ENCODE measurements around the gene FMNL2.
A peak's percentile ranks its signal among the peaks of the same experiment; 100 is the strongest.

FMNL2 gene

DNA sequence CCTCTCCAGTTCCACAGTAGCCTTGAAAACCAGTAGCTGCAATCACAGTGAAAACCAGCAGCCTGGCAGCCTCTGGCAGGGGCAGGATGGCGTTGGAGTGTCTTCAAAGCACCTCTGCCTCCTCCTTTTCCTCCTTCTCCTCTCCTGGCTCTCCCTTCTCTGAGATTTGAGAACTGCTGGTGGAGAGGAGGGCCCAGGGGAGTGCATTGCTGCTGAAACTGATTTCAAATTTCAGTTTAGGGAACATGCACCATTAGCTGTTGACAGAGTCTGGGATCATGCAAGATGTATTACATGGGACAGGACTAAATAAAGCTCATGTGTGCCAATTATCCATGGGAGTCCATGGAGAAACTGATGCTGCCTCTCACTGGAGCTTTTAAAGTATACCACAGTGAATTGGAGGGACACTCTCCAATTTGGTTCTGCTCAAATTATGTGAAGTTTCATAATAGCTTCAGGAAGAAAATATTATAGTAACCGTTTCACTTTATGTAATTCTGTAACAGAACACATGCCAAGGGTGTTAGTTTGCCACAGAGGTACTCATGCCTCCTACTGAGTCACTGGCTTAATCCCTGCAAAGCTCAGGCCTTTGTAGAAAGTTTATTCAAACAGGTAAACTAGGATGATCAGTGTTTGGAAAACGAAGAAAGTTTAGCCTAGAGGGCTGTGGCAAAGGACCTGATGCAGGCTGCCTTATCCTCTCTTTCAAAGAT, 236.2 kb downstream of the FMNL2 start:
- no peak for DNase-seq (ENCODE audit: insufficient read length)
- TF ChIP-seq POLR2AphosphoS5 (IDR thresholded peaks at IDR 0.05; ENCODE audit: low read depth, low read length) = no peak
- TF ChIP-seq POLR2A (IDR thresholded peaks at IDR 0.05; ENCODE audit: low read depth, low read length) = no peak
- no peak for TF ChIP-seq TAF1 (IDR thresholded peaks at IDR 0.05; ENCODE audit: borderline replicate concordance, low read depth, low read length)
- FAIRE-seq = no peak

DNA sequence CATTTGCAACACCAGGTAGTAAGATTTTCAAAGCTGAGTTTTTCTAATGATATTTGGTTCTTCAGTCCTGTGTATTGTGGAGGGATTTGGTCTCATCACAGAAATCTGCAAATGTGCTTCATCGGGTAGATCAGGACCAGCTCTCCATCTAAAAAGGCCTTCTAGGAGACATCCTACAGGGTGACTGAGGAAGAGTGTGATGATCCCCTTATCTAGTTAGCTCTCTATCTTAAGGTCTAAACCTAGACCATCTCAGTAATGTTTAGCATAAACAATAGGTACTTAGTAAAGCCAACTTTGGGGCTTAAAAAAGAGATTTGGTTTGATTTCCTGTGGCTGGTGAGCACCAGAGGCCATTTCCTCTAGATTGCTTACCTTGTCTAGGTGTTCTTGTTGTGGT, 237.1 kb downstream of the FMNL2 start:
- TF ChIP-seq POLR2A (IDR thresholded peaks at IDR 0.05; ENCODE audit: low read depth, low read length) = no peak
- TF ChIP-seq POLR2AphosphoS5 (IDR thresholded peaks at IDR 0.05; ENCODE audit: low read depth, low read length) = no peak
- TF ChIP-seq TAF1 (IDR thresholded peaks at IDR 0.05; ENCODE audit: borderline replicate concordance, low read depth, low read length) = no peak
- FAIRE-seq (no peak), DNase-seq (ENCODE audit: insufficient read length) (no peak)

DNA sequence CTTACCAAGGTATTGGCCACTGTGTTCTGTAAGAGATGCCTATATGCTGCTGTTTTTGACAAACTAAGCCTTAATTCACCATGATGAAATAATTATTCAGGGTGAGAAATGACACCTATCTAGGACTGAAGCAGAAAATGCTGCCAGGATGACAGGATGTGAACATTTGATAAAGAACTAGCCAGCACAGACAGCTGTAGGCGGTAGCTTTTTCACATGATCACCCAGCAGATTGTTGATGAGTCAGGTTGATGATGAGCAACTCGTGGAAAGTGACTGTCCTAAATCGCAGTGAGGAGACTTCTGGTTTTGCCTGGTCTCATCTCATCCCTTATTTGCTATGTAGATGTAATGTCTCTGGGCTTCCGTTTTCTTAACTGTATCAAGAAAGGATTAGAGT, 238.2 kb downstream of the FMNL2 start:
- TF ChIP-seq POLR2A (IDR thresholded peaks at IDR 0.05; ENCODE audit: low read depth, low read length) (no peak), TAF1 (IDR thresholded peaks at IDR 0.05; ENCODE audit: borderline replicate concordance, low read depth, low read length) (no peak), POLR2AphosphoS5 (IDR thresholded peaks at IDR 0.05; ENCODE audit: low read depth, low read length) (no peak)
- peak; percentile 93 for FAIRE-seq
- DNase-seq (ENCODE audit: insufficient read length) = no peak

DNA sequence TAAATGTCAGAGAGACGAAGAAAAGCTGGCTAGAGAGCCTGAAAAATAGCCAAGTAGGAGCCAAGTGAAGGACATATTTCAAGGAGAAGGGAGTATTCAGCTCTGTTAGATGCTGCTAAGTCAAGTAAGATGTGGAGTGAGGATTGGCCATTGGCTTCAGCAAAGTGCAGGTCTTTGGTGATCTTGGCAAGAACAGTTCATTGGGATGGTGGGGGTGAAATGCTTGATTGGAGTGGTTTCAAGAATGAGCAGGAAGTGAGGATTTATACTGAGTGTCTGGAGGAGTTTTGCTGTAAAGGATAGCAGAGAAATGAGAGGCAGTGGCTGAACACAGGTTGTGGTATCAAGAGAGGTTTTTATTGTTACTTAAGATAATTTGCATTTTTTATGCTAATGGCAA, 242.6 kb downstream of the FMNL2 start:
- no peak for FAIRE-seq
- TF ChIP-seq POLR2AphosphoS5 (IDR thresholded peaks at IDR 0.05; ENCODE audit: low read depth, low read length) (no peak), TAF1 (IDR thresholded peaks at IDR 0.05; ENCODE audit: borderline replicate concordance, low read depth, low read length) (no peak), POLR2A (IDR thresholded peaks at IDR 0.05; ENCODE audit: low read depth, low read length) (no peak)
- no peak for DNase-seq (ENCODE audit: insufficient read length)

DNA sequence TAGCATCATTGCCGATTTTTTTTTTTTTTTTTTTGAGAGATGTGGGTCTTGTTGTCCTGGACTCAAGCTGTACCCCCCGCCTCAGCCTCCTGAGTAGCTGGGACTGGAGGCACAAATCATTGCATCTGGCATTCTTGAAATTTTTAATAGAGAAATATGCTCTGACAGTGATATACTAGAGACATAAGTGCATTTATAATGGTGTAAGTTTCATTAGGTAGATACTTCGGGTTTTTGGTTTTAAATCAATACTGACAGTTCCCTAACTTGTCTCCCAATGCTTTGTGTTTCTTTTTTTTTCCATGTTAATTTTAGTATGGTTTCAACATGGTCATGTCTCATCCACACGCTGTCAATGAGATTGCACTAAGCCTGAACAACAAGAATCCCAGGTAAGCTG, 243.6 kb downstream of the FMNL2 start:
- no peak for TF ChIP-seq POLR2A (IDR thresholded peaks at IDR 0.05; ENCODE audit: low read depth, low read length)
- no peak for TF ChIP-seq TAF1 (IDR thresholded peaks at IDR 0.05; ENCODE audit: borderline replicate concordance, low read depth, low read length)
- no peak for TF ChIP-seq POLR2AphosphoS5 (IDR thresholded peaks at IDR 0.05; ENCODE audit: low read depth, low read length)
- DNase-seq (ENCODE audit: insufficient read length) = no peak
- no peak for FAIRE-seq

DNA sequence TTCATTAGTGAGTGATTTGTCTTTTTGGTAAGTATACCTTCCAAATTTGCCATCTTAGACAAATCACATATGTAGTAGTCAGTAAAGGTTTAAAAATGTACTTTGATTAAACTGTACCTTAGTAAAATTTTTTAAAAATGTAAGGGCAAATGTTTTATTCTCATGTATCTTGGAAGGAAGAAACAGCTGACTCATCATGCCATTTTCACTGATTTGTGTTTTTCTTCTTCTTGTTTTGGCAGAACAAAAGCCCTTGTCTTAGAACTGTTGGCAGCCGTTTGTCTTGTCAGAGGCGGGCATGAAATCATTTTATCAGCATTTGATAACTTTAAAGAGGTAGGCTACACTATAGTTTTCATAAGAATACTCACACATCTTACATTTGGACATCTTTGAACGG, 245.7 kb downstream of the FMNL2 start:
- FAIRE-seq = no peak

DNA sequence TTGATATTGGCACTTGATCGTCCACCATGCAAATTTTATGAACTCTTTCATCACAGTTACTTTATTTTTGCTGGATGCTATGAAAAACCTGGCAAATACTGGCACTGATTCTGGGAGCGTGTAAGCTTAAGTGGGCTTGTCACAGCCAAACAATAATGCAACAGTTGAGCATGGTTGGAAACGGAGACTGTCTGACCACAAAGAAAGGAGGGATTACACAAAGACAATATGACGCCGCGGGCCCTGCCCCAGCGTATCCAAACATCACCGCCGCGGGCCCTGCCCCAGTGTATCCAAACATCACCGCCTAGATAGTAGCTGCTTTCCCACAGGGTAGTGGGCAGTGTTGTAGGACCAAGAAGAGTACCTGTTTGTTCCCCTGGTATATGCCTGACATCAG, 246.4 kb downstream of the FMNL2 start:
- FAIRE-seq (peak; percentile 30), DNase-seq (ENCODE audit: insufficient read length) (no peak)
- no peak for TF ChIP-seq POLR2A (IDR thresholded peaks at IDR 0.05; ENCODE audit: low read depth, low read length)
- no peak for TF ChIP-seq TAF1 (IDR thresholded peaks at IDR 0.05; ENCODE audit: borderline replicate concordance, low read depth, low read length)
- no peak for TF ChIP-seq POLR2AphosphoS5 (IDR thresholded peaks at IDR 0.05; ENCODE audit: low read depth, low read length)

More for the DNA sequence above, 245.7 kb downstream of the FMNL2 start:
- TF ChIP-seq POLR2A (IDR thresholded peaks at IDR 0.05; ENCODE audit: low read depth, low read length) (no peak), TAF1 (IDR thresholded peaks at IDR 0.05; ENCODE audit: borderline replicate concordance, low read depth, low read length) (no peak), POLR2AphosphoS5 (IDR thresholded peaks at IDR 0.05; ENCODE audit: low read depth, low read length) (no peak)
- DNase-seq (ENCODE audit: insufficient read length) = no peak

DNA sequence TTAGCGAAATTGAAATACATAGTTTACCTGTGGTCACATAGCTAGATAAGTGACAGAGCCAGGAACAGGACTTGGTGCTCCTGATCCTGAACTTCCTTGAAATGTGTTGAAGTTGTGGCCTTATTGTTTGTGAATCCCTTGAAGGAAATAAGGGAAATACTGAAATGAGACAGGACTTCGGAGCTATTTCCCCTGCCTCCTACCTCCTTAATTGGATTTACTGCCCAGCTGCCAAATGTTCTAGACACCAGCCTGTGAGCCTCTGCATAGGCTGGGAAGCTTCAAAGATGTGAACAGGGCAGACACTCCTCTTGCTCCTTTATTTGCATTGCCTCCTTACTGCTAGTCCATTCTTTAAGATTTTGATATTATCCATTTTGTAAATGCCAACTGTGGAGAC, 247.1 kb downstream of the FMNL2 start:
- FAIRE-seq = no peak
- no peak for DNase-seq (ENCODE audit: insufficient read length)
- no peak for TF ChIP-seq TAF1 (IDR thresholded peaks at IDR 0.05; ENCODE audit: borderline replicate concordance, low read depth, low read length)
- no peak for TF ChIP-seq POLR2AphosphoS5 (IDR thresholded peaks at IDR 0.05; ENCODE audit: low read depth, low read length)
- TF ChIP-seq POLR2A (IDR thresholded peaks at IDR 0.05; ENCODE audit: low read depth, low read length) = no peak

DNA sequence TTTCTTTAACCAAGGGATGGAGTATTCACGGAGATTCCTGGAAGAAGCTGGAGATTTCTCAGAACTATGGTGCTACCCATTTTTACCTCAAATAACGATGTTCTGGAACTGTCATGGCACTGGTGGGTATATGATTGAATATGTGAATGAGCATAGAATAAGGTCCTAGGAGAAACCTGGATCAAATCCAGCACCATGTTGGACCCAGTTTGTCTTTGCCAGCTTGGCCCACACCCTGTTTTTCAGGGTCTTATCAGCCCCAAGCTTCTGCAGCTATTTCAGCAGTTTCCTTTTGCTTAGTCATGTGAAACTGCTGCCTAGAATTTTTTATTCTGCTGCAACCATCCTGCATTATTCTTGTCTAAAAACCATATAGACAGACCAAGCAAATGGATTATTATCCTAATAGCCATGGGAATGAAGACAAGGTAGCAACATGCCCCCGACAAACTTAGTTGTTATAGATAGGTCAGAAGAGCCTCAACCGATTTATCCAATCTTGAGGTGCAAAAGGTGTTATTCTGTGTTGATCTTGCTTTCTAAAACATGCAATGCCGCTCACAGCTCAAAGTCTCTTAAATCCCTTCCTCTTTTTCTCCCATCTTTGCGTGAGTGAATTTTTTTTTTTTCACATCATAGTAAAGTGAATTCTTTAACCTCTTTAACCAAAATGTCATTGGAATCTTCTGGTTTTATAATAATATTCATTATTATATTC, 248.7 kb downstream of the FMNL2 start:
- FAIRE-seq (no peak), DNase-seq (ENCODE audit: insufficient read length) (no peak)
- TF ChIP-seq POLR2AphosphoS5 (IDR thresholded peaks at IDR 0.05; ENCODE audit: low read depth, low read length) (no peak), TAF1 (IDR thresholded peaks at IDR 0.05; ENCODE audit: borderline replicate concordance, low read depth, low read length) (no peak), POLR2A (IDR thresholded peaks at IDR 0.05; ENCODE audit: low read depth, low read length) (no peak)

DNA sequence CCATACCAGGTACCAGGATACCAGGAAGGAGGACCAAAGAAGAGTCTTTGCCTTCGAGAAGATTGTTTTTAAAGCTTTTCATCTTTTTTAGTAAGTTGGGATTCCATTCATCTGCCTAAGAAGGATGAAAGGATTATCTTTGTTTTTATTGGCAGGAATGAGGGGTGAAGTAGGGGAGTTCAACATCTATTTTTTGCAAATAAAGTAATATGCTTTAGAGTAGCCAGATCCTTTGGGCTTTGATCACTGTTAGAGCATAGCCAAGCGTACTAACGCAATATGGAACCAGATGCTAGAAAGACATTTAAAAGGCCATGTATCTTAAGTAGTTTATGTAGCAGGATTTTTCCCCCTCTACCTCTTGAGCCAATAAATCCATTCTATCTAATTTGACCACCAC, 249.3 kb downstream of the FMNL2 start:
- FAIRE-seq = no peak
- no peak for TF ChIP-seq POLR2AphosphoS5 (IDR thresholded peaks at IDR 0.05; ENCODE audit: low read depth, low read length)
- no peak for TF ChIP-seq TAF1 (IDR thresholded peaks at IDR 0.05; ENCODE audit: borderline replicate concordance, low read depth, low read length)
- no peak for TF ChIP-seq POLR2A (IDR thresholded peaks at IDR 0.05; ENCODE audit: low read depth, low read length)
- DNase-seq (ENCODE audit: insufficient read length) = no peak

DNA sequence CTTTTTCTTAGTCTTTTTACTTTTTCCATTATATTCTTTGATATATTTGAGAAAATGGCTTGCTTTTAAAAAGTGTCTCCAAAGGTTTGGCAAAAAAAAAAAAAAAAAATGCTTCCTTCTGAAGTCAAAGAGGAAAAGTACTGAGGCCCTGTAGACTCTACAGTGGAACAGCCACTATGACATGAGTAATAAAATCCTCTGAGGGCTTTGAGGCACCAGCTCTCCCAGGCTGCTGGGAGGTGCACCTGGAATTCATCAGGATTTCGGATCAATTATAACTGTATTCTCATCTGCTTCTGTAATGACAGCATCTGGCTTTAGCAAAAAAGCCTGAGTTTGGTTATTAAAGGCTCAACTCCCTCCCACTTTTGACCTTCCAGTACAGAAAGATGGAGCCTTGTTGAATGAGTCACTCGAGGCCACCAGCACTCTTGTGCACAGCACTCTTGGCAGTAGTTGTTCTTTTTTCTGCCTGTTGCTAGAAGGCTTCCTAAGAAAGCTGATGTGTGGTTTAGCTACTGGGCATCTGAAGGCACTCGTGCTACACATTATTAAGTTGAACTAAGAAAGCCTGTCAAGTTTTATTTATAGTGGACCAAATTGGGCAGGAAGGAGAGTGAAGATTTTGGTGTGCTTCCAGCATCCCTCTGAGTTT, 251.0 kb downstream of the FMNL2 start:
- TF ChIP-seq TAF1 (IDR thresholded peaks at IDR 0.05; ENCODE audit: borderline replicate concordance, low read depth, low read length) (no peak), POLR2A (IDR thresholded peaks at IDR 0.05; ENCODE audit: low read depth, low read length) (no peak), POLR2AphosphoS5 (IDR thresholded peaks at IDR 0.05; ENCODE audit: low read depth, low read length) (no peak)
- no peak for DNase-seq (ENCODE audit: insufficient read length)
- no peak for FAIRE-seq
